Muscle of leg (tissue), 16 donors: ENCODE measurements around the gene ADGRV1. TPM values are rescaled to one million over a fixed set of nuclear protein-coding genes. Genes with fewer than 3 reads are reported as not detected.

Experiments used
- DNase-seq: peaks from one replicate; pipeline ENCODE4 v3.0.0; 2013
- H3K27ac ChIP-seq: one replicate; pipeline ENCODE4 v1.5.1; 2013; ENCODE audit warnings: mild to moderate bottlenecking, low read length, control low read depth
- H3K27me3 ChIP-seq: one replicate; pipeline ENCODE4 v1.6.1; 2013; ENCODE audit warnings: low read length; ENCODE audit not compliant: control insufficient read depth, insufficient read depth
- H3K36me3 ChIP-seq: one replicate; pipeline ENCODE4 v1.6.1; 2013; ENCODE audit warnings: low read length; ENCODE audit not compliant: control insufficient read depth, insufficient read depth
- H3K4me1 ChIP-seq: one replicate; pipeline ENCODE4 v1.6.1; 2013; ENCODE audit warnings: low read length; ENCODE audit not compliant: control insufficient read depth, insufficient read depth
- H3K4me3 ChIP-seq: one replicate; pipeline ENCODE4 v1.5.1; 2013; ENCODE audit warnings: low read length, control low read depth
- H3K9me3 ChIP-seq: replicated peaks from 2 replicates; pipeline ENCODE4 v1.6.1; 2013; ENCODE audit warnings: low read depth, low read length; ENCODE audit not compliant: control insufficient read depth
- WGBS: methylation state at CpG from one replicate; pipeline ENCODE4 v1.1.5; 2013; ENCODE audit warnings: missing lambda C conversion rate; ENCODE audit not compliant: insufficient coverage; 5-methylcytosine and 5-hydroxymethylcytosine counted together
- long read RNA-seq, 11 donors: transcript quantifications; one replicate each; lab custom pipeline, GENCODE V29; 2026
- polyA plus RNA-seq, 8 donors: library from polyadenylated mRNA; unstranded; fragments of 120-200 nt; gene quantifications; one replicate each; pipeline versions ENCODE4 v1.2.1 to v1.2.3, GENCODE V29; 2013; ENCODE audit warnings: inconsistent platforms in 1 of 8, low replicate concordance in 1 of 8; ENCODE audit not compliant: insufficient read length in 8 of 8, insufficient read depth in 1 of 8
- total RNA-seq: library from RNA; stranded (reverse); fragments of 120-200 nt; gene quantifications from one replicate; pipeline ENCODE4 v1.2.4, GENCODE V29; 2013

The ADGRV1 gene, protein sequence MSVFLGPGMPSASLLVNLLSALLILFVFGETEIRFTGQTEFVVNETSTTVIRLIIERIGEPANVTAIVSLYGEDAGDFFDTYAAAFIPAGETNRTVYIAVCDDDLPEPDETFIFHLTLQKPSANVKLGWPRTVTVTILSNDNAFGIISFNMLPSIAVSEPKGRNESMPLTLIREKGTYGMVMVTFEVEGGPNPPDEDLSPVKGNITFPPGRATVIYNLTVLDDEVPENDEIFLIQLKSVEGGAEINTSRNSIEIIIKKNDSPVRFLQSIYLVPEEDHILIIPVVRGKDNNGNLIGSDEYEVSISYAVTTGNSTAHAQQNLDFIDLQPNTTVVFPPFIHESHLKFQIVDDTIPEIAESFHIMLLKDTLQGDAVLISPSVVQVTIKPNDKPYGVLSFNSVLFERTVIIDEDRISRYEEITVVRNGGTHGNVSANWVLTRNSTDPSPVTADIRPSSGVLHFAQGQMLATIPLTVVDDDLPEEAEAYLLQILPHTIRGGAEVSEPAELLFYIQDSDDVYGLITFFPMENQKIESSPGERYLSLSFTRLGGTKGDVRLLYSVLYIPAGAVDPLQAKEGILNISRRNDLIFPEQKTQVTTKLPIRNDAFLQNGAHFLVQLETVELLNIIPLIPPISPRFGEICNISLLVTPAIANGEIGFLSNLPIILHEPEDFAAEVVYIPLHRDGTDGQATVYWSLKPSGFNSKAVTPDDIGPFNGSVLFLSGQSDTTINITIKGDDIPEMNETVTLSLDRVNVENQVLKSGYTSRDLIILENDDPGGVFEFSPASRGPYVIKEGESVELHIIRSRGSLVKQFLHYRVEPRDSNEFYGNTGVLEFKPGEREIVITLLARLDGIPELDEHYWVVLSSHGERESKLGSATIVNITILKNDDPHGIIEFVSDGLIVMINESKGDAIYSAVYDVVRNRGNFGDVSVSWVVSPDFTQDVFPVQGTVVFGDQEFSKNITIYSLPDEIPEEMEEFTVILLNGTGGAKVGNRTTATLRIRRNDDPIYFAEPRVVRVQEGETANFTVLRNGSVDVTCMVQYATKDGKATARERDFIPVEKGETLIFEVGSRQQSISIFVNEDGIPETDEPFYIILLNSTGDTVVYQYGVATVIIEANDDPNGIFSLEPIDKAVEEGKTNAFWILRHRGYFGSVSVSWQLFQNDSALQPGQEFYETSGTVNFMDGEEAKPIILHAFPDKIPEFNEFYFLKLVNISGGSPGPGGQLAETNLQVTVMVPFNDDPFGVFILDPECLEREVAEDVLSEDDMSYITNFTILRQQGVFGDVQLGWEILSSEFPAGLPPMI (N-terminal part only)
- total RNA-seq: 0.80 TPM
- 1 to 10 TPM in 4 of 8 donors, under 1 TPM in 4; 0.49 to 2.5 (median 1.0) TPM for polyA plus RNA-seq
- long read RNA-seq, donor 1: 0 reads
- long read RNA-seq, donor 2: 0 reads
- long read RNA-seq, donor 3: 0 reads
- long read RNA-seq, donor 4: 0 reads
- long read RNA-seq, donor 5: 0 reads
- long read RNA-seq, donor 6: 0 reads
- long read RNA-seq, donor 7, partial matches to known transcripts: 0 of 1 reads
- long read RNA-seq, donor 7, other reads (novel, unspliced or antisense): 0 of 1 reads
- long read RNA-seq, donor 8: 0 reads
- long read RNA-seq, donor 9: 0 reads
- long read RNA-seq, donor 10: 0 reads
- long read RNA-seq, donor 11: 0 reads

DNA sequence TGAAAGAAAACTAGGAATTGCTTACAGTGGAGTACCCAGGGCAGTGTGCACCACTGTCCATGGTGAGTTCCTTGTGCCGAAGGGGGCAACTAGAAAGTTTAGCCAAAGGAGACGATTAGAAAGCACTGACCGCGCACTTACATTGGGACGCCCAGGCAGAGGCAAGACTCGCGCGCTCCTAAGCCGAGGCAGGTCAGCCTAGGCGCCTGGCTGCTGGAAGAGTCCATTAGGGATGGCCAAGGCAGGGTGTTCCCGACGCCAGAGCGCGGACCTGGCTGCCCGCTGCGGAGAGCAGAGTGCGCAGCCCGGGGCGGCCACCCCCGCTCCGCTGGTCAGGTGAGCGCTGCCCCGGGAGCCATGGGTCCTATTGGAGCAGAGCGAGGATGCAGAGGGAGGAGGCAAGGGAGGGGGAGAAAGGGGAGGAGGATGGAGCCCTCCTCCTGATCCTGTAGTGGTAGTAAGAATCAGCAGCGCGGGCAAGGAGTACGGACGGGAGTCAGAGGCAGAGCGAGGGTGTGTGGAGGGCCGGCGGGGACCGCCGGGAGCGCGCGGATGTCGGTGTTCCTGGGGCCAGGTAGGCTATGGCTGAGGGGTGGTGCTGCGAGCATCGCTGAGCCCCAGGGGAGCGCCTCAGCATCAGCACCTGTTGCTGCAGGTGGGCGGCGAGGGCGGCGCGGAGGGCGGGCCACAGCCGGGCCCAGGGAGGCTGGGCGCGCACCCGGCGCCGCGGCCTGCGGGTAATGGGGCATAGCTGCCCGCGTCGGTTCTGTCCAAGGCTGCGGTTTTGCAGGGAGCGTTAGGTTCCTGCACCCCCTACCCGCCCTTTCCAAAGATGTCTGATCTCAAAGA, at the start of gene ADGRV1:
Gene ADGRV1, plus strand, starts transcription at position 454 of the 849 bp plus-strand sequence. Its CDS starts 99 bp downstream, at position 553.
- peaks cover 27% of the 10 kb centered on the region for H3K27me3 ChIP-seq
- under 1% methylated on average over 40 of the region's 60 CpGs for WGBS

DNA sequence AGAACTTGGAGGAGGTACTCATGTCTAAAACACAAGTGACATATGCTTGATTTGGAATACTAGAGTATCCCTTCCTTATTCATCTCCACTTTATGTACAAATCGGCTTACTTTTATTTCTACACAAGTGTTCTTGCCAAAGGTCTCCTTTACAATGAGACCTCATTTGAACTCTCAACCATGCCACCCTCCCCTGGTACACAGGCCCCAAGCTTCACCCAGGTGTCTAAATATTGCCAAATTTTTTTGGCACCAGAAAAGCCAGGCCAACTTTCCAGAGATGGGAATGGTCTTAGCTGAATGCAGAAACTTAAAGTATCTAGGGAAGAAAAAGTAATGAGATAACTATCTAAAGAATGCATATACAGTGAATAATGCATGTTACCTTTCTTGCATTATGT, 48.2 kb upstream of the ADGRV1 start:
- no peak for DNase-seq
- Histone ChIP-seq H3K4me3 (no peak overlapping the region), H3K9me3 (no peaks in the 10 kb centered on the region), H3K27ac (no peak overlapping the region), H3K27me3 (no peaks in the 10 kb centered on the region), H3K36me3 (no peaks in the 10 kb centered on the region), H3K4me1 (no peaks in the 10 kb centered on the region)
- no CpG with 5 or more reads among the region's 1 CpG for WGBS

More for the DNA sequence above, at the start of gene ADGRV1:
- DNase-seq: peak; percentile 25
- H3K4me1 ChIP-seq: peaks cover 7% of the 10 kb centered on the region
- H3K36me3 ChIP-seq: no peaks in the 10 kb centered on the region
- H3K27ac ChIP-seq: no peak within 1 kb of the TSS
- peak within 1 kb of the TSS; percentile 4 for H3K4me3 ChIP-seq
- no peaks in the 10 kb centered on the region for H3K9me3 ChIP-seq

DNA sequence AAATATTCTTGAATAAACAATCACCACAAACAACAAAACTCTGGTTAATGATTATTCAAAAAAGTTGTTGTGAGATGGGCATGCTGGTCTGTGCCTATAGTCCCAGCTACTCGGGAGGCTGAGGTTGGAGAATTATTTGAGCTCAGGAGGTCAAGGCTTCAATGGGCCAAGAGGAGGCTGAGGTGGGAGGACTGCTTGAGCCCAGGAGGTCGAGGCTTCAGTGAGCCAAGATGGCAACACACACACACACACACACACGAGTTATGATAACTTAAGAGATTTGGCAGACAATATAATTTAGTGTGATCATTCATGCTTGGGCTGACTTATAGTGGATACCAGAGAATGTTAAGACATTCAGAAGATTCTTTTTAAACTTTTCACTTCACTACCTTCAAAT, 44.1 kb upstream of the ADGRV1 start:
- WGBS: 67% methylated on average over 1 of the region's 3 CpGs
- H3K4me3 ChIP-seq: no peak overlapping the region
- H3K4me1 ChIP-seq: no peaks in the 10 kb centered on the region
- H3K27ac ChIP-seq: no peak overlapping the region
- DNase-seq: no peak
- no peaks in the 10 kb centered on the region for H3K27me3 ChIP-seq
- no peaks in the 10 kb centered on the region for H3K9me3 ChIP-seq
- H3K36me3 ChIP-seq: peaks cover 4% of the 10 kb centered on the region

DNA sequence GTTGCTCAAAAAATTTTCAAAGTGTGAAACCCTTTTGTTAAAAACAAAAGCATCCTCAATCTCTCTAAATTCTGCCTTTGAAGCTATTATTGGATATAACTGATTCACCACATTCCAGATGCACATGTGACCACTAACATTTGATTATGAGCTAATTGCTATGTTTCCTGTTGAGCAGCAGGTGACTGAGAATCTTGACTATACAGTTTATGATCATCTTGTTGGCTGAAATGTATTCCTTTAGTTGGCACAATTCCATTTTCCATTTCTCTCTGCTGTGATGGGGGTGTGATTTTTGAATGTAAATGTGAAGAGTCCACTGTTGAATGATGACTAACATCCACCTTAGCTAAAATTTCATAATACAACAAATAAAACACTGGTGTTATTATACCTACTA, 39.9 kb upstream of the ADGRV1 start:
- Histone ChIP-seq H3K4me3 (no peak overlapping the region), H3K36me3 (peaks cover 18% of the 10 kb centered on the region)

DNA sequence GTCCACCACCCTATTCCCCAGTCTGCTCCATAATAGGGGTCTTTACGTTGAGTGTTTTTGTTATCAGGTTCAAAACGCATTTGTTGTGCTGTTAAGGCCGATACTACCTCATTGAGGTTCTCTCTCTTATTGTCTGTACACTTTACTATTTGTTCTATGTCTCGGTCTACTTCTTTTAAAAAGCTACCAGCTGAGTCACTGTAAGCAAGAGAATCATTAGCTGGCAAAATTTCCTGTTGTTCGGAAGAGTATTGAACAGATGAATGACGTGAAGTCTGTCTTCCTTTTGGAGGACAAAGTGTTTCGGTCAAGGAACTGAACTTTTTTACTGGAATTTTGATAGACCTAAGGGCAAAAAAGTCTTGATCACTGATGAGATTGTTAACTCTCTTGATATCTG, 39.5 kb upstream of the ADGRV1 start:
- H3K27ac ChIP-seq: no peak overlapping the region
- WGBS: 93% methylated on average over 2 of the region's 7 CpGs
- no peak overlapping the region for H3K4me3 ChIP-seq
- H3K9me3 ChIP-seq: no peaks in the 10 kb centered on the region
- H3K4me1 ChIP-seq: no peaks in the 10 kb centered on the region
- no peaks in the 10 kb centered on the region for H3K27me3 ChIP-seq
- no peak for DNase-seq
- H3K36me3 ChIP-seq: peaks cover 18% of the 10 kb centered on the region

More for the DNA sequence above, 39.9 kb upstream of the ADGRV1 start:
- H3K27me3 ChIP-seq: no peaks in the 10 kb centered on the region
- H3K27ac ChIP-seq: no peak overlapping the region
- H3K4me1 ChIP-seq: no peaks in the 10 kb centered on the region
- H3K9me3 ChIP-seq: no peaks in the 10 kb centered on the region
- no peak for DNase-seq

DNA sequence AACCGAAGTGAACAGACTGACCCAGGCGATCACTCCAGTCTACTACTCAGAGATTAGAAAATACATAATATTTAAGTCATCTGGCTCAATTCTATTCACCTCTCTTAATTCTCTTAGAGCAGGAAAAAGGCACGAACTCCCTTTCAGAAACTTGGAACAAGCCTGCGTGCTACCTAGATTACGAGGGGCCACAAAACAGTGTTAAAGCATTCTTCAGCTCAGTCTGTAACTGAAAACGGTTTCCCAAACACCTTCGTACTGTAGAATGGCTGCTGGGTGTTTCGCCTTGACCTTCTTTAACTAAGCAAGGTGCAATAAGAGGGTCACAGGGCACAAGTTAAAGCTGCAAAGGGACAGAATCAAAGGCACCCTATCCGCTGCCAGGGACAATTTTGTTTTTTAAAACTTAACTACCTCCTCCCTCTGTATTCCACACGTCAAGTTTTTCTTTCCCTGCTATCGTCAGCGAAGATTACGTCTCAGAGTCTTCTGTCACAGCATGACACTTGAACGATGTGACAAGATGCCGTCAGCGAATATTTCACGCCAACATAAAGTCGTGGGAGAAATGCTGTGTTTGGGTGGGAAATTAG, 29.9 kb upstream of the ADGRV1 start:
- H3K4me1 ChIP-seq: peaks cover 6% of the 10 kb centered on the region
- H3K36me3 ChIP-seq: no peaks in the 10 kb centered on the region
- DNase-seq: peak; percentile 67
- H3K4me3 ChIP-seq: peak overlapping the region; percentile 98
- WGBS: 5% methylated on average over 14 of the region's 18 CpGs
- peaks cover under 1% of the 10 kb centered on the region for H3K27me3 ChIP-seq
- H3K9me3 ChIP-seq: no peaks in the 10 kb centered on the region
- H3K27ac ChIP-seq: peak overlapping the region; percentile 97

DNA sequence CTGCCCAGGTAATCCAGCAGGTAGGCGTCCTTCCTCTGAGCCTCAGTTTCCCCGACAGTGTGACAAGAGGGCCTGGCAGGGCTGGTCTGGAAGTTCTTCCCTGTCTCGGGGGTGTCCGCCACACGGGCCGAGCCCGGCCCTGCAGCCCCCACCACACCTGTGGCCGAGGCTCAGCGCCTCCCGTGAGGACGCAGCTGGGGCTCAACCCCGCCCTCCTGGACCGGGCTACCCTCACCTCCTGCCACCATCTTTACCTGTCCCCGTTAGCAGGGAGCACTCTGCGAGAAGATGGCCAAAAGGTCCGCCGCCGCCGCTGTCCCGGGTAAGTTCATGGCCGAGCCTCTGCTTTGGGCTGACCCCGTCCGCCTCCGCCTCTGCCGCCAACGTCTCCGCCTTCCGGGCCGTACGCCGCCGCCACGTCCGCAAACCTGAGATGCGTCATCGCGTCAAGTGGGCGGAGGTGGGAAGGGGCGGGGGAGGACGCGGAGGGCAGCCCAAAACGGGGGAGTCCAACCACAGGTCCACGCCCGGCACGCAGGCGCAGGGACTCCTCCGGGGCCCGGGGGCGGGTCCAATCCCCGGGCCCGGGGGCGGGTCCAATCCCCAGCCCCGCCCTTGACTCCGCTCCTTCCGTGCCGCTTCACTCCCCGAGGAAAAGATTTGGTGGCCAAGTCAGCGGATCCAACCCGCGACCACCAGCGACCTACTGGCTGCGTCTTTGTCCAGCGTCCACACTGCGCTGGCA, 29.2 kb upstream of the ADGRV1 start, which contains the start of gene LYSMD3:
Gene LYSMD3, minus strand, starts transcription at position 391 of the 745 bp plus-strand sequence. CDS start 4,295 bp downstream, outside the sequence.
- under 1% methylated on average over 64 of the region's 64 CpGs for WGBS
- H3K9me3 ChIP-seq: no peaks in the 10 kb centered on the region
- H3K36me3 ChIP-seq: no peaks in the 10 kb centered on the region
- peak within 1 kb of the TSS; percentile 98 for H3K4me3 ChIP-seq
- H3K4me1 ChIP-seq: peaks cover 6% of the 10 kb centered on the region
- H3K27me3 ChIP-seq: peaks cover 2% of the 10 kb centered on the region
- H3K27ac ChIP-seq: peak within 1 kb of the TSS; percentile 97
- peak; percentile 99 for DNase-seq
